SKM-1 (cell line): Measurements from ENCODE around the gene VSIG10L2.
"Not testable (repeated sequence)": the region's sequence is repeated elsewhere in the genome, so short reads cannot be mapped to it uniquely, and the experiment has no call there.

ENCODE experiments used
- DNase-seq: peaks from one replicate; lab custom pipeline; 2025; ENCODE audit not compliant: unreplicated experiment; lab: John Stamatoyannopoulos, UW

Gene VSIG10L2

DNA sequence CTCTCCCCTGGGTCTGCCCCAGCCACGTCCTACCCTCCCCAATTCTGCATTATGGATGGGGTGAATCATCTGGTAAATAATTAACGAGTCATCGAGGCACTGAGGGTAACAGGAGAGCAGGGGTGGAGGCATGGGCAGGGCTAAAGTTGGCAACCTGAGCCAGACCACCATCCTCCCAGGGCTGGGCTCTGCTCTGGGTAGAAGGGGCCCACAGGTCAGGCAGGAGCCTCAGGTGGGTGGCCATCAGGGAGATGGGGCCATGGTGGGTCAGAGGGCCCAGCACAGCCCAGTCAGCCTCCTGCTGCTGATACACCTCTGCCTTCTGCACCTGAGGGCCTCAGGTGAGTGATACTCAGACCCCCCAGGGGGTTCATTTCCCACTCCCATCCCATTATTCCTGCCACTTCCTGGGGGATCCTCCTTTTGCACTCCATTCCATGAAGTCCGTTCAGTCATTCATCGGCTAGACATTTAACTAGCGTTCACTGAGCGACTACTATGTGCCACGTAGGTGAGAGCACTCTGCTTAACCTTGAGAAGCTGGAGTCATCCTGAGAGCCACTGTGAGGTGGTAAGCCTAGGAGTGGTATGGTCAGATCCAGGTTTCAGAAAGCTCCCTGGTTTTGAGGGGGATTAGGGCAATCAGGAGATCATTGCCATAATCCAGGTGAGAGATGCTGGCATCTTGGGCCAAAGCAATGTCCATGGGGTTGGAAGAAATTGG lies at the start of gene VSIG10L2:
VSIG10L2 (plus strand) TSS at position 248 of the 724 bp plus-strand sequence; CDS start at position 260, 12 bp downstream.
- DNase-seq: no peak

DNA sequence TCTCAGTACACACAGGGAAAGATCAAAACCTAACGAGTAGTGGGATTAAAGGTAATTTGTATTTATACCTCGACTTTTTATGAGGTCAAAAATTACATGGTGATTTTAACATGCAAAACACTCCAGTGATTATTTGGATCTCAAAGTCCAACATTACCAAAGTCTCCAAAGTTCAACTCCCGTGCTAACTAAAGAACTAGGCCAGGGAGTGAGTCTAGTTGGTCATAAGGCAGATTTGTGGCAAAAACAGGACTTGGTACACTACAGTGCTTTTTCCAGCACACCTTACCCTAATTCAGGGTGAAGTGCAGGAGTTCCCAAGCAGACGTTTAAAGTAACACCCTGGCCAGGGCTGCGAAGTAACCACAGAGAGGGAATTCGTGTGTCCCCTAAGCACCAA lies 44.0 kb upstream of the VSIG10L2 start:
- DNase-seq: no peak

DNA sequence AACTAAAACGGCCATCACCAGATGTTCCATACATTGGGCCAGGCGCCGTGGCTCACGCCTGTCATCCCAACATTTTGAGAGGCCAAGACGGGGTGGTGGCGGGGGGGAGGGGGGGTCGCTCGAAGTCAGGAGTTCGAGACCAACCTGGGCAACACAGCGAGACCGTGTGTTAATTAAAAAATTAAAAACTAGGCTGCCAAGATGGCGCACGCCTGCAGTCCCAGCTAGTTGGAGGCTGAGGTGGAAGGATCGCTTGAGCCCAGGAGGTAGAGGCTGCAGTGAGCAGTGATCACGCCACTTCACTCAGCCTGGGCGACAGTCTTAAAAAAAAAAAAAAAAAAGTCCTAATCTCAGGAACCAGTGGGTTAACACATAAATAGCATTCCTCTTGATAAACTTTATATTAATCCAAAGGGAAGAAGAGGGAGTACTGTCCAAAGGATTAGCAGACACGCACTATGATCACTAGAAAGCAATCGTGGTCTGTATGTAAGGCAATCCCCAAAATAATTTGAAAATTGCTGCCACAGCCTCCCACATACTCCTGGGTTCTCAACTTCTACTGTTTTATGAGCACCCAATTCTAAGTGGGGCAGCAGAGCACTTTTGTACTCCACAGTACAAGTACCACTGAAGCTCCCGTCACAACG lies 43.4 kb upstream of the VSIG10L2 start:
- DNase-seq: no peak

DNA sequence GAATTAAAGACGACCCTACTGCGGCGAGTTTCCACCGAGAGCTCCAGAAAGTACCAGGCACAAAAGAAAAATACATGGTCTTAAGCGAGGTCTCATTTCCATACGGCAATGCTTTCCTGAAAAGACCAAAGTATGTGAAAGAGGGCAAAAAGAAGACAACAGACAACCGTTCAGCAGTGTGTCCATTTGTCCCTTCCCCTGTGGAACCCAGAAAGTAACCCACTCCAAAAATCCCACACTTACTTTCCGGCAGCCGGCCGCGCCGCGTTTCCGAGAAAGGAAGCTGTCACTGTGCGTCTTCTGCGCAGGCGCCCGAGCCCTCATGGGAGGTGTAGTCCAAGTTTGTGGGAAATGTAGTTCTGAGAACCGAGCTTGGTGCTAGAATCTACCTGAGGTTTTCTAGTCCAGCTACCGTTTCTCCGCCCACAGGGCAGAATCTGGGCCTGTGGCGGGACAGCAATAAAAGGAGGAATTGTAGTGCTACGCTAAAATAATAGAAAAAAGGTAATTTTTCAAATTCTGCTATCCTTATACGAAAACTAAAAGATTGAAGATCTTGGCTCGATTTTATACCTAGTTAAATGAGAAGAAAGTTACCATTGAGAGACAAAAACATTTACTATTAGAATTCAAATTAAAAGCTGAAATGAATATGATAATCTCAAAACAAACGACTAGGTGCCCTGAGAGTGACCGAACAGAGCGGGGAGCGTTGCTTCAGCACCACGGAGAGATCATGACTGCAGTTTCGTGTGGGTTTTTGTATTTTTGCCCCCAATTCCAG lies 42.7 kb upstream of the VSIG10L2 start, which contains the start of gene PUS3:
PUS3 (minus strand) TSS at position 280 of the 784 bp plus-strand sequence. CDS start 6,922 bp downstream, outside the sequence.
- DNase-seq: peak; percentile 81

DNA sequence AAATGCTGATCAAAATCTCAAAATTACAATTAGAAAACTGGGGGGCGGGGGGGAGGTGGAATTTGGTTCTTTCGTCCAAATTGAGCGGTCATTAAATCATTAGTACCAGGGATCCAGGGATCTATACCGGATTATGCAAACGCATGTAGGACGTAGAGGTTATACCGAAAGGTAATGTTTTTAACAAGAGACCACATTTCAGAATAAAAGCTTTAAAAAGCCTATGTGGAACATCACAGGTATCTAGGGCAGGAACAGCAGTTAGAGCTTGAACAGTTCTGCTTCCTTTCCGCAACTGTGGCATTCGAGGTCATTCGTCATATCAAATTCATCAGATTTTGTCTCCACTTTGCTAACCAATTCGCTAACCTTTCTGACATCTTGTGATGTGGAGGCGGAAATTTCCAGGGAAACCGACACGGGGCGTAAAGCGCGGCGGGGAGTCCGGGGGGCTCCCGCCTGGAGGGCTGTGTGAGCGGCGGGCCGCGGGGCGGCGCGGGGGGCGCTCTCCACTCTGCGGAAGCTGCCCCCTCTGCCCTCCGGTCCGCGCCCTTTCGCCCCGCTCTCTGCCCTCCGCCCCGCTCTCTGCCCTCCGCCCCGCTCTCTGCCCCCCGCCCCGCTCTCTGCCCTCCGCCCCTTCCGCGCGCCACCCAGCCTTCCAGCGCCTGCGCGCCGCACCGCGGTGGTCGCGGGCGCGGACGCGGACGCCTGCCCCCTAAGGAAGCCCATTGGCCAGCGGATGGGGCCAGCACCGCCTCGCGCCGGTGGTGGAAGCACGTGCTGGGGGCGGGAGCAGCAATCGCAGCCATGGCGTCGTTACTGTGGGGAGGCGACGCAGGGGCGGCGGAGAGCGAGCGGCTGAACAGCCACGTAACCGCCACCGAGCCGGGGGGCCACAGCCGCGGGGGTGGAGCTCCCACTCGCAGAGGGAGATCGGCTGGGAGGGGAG lies 41.9 kb upstream of the VSIG10L2 start, which contains the start of gene DDX25:
DDX25 (plus strand) TSS at position 798 of the 949 bp plus-strand sequence; CDS start at position 808, 10 bp downstream.
- DNase-seq: no peak

DNA sequence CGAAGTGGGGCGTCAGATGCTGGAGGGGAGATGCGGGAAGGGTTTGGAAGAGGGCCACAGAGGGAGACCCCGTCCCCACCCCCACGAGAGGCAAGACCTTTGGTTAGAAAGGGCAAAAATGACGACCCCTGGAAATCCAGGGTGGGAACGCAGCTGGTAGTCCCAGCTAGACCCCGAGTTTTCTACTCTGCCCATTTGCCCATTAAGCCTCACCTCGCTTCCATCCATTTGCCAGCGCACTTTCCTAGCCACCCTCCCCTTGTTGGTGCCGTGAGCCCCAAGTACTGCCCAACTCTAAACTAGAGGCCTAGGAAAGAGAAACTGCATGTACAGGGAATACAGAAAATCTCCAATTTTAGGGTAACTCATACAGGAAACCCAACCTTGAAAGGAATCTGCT lies 41.2 kb upstream of the VSIG10L2 start:
- no peak for DNase-seq

DNA sequence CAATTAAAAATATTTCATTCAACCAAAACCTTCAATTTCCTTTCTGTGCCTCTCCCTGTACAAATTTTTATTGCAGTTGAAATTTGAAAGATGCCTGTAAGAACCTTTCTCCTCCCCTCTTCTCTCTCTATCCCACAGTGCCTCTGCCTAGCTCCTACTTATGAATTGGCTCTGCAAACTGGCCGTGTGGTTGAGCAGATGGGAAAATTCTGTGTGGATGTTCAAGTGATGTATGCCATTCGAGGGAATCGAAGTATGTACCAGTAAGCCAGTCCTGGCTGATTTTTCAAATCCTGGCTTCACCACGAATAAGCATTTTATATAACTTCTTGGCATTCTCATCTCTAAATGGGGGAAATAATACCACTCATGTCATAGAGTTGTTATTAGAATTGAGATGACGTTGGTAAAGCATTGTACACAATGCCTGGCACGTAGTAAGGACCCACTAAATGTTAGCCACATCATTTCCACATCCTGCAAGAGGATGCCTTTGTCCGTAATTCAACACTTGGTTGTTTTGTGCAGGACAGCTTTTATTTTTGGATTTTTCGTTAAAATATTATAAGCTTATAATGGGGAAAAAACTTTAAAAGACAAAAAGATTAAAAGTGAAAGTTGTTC lies 35.5 kb upstream of the VSIG10L2 start:
- DNase-seq: no peak

DNA sequence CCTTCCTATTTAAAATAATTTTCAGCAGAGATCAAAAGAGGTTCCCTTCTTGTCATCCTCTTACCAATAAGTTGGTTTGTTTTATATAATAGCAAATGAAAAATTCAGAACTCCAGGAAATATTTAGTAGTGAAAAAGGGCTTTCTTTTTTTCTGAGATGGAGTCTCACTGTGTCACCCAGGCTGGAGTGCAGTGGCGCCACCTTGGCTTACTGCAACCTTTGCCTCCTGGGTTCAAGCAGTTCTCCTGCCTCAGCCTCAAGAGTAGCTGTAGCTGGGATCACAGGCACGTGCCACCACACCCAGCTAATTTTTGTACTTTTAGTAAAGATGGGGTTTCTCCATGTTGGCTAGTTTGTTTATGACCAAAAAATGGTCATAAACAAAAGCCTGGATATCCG lies 31.2 kb upstream of the VSIG10L2 start:
- not testable (repeated sequence) for DNase-seq

DNA sequence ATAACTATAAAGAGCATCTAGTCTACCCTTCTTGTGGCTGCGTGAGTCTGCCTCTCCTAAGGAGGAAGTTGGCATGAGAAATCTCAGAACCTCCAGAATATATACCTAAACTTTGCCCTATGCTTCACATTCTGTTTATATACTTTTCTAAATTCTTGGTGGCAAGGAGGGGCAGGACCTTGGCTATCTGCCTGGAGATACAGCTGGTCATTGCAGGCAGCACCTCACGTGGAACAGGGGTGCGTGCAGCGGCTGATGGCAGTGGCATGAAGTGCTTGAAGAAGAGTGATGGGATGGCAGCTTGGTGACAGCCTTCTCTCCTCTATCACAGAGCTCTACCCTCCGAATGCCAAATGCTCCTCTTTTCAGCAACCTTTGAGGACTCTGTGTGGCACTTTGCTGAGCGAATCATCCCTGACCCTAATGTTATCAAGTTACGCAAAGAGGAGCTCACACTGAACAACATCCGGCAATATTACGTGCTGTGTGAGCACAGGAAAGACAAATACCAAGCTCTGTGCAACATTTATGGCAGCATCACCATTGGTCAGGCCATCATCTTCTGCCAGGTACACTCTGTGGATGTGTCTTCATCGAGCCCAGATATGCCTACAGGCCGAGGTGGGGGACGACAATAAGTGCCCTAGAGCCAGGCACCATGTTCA lies 29.0 kb upstream of the VSIG10L2 start:
- no peak for DNase-seq

DNA sequence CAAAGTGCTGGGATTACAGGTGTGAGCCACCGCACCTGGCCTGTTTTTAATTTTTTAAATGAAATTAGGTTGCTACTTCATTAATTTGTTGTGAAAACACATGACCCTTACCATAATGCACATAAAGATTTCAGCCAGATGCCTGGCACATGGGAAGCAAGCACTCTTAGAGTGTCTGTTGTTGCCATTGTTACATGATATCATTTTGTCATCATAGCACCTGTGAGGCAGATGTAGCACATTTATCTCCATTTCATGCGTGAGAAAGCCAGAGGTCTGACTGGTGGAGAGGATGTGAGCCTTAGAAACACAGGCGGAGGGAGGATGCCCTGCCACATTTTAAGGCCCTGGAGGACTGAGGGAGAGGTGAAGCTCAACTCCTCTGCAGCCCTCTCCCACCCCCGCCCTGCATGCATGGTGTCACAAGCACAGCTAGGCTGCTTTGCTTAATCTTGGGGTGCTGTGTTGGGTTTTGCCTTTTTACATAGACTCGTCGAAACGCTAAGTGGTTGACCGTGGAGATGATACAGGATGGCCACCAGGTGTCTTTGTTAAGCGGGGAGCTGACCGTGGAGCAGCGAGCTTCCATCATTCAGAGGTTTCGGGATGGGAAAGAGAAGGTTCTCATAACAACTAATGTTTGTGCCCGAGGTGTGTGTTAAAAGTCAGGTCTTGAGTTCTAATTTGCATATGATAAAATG lies 27.6 kb upstream of the VSIG10L2 start:
- no peak for DNase-seq

DNA sequence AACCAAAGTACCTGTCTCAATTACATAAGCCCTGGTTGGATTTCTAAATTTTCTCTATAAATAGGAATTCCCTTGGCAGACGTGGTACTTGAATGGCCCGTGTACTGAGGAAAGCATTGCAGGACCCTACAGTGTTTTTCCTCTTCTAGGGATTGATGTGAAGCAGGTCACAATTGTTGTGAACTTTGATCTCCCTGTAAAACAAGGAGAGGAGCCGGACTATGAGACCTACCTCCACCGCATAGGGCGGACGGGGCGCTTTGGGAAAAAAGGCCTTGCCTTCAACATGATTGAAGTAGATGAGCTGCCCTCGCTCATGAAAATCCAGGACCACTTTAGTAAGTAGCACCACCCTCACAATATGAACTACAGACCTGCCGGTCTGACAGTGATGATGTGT lies 24.8 kb upstream of the VSIG10L2 start:
- DNase-seq: no peak

DNA sequence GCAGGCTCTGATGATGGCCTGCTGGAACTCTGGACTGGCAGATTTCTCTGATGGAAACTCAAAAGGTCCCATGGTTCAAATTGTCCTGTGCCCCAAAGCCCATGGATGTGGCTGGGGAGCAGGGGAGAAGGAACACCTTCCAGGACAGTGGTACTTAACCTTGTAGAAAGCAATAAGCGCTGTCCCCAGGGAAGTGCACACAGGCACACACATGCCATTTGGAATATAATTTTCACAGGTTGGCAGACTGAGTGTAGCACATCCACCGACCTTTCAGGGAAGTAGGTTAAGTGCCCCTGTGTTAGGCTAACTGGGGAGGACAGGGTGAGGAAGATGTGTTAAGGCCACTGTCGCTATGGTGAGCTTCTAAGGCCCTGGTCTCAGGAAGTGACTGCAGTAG lies 23.7 kb upstream of the VSIG10L2 start:
- no peak for DNase-seq

DNA sequence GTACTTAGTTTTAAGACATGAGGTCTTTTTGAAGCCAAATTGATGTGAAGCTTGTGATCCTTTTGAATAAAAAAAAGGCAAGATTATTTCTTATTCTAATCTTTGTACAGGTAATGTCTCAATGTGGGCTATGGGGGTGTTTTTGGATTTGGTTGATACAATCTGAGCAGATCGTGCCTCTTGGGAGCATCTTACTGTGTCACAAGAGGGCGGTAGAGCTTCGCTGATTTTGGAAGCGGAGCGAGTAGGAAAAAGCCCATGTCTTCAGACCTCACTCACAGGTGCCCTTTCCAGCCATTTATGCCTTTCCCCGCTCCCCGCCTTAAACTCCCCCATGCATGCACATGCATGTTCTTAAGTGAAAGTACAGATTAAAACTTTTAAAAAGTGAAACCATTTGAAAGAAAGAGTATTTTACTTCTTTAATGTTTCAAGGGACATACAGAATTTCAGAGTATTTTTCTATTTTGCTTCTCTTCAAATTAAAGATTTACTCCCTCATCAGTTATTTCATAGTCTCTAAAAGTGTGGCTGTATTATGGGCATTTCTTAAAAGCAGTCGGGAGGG lies 22.7 kb upstream of the VSIG10L2 start:
- DNase-seq: peak; percentile 48

DNA sequence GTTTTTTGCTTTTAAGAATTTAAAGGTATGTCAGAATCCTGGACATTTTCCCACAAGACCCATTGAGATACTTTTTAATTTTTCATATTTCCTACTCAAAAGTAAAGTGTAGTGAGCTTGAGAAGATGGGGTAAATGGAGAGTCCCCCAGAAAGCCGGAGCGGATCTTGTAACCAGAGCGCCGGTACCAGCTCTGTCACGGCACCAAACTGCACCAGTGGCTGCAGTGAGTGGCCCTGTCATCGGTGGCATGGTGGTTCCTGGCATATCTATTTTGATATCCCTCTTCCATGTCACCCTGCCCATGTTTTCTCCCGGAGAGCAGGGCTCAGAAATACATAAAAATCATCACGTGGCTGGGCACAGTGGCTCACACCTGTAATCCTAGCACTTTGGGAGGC lies 22.2 kb upstream of the VSIG10L2 start:
- DNase-seq: no peak

DNA sequence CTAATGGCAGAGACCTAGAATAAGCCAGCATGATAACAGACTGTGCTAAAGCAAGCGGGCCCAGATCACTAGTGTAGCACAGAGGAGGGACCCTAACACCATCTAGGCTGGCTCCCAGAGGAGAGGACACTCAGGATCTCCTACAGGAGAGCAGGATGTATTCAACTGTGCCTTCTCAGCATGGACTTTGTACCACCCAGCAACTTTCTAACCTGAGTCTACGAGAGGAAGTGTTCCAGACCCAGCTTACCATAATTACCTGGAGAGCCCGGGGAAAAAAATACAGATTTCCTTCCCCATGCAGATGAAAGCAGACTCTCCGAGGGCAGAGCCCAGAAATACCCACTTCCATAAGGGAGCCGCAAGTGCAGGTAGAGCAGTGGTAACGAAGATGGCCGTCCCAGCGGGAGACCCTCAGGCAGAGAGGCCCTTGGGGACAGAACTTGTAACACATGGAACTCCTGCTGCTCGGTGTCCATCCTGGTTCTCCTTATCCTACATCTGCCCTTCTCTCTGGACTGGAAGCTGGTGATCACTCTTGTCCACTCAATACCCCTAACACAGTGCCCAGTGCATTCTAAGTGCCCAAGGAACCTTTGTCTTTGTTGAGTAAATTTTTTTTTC lies 21.3 kb upstream of the VSIG10L2 start:
- no peak for DNase-seq

DNA sequence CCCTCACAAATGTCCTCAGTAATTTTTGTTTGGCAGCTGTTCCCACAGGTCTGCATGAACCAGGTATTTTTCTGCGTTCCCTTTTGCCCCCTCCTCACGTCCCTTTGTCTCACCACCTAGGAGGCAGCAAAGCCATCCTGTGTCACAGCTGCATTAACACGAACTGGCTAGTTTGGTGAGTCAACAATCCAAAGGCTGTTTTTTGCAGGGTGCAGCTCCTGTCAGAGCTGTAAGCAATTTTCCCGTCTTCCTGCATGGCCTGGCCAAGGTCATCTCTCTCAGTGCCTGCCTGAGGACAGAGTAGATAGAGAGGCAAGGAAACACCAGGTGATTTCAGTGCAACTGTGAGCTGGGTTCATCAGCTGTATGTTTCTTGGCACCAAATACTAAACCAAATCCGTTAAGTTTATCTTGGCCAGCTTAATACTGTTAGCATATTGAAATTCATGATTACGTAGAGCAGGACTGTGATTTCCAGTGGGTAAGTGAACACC lies 20.6 kb upstream of the VSIG10L2 start:
- DNase-seq: no peak

DNA sequence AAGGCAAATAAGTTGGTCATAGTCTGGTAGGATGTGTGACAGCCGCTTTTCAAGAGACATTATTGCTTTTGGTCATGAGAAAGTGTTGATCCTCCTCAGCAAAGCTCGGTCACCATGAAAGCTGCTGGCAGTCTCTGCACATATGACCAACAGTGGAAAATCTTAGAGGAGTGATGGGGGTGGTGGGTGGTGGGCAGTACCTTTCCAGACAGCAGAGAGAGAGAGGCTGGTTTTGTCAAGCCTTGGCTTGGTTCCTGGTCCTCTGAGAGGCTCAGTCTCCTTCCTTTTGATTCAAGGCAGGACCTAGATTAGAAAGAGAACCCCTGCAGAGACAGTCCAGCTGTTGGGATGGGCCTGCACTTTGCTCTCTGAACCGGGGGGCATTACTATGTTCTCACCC lies 20.0 kb upstream of the VSIG10L2 start:
- DNase-seq: no peak

DNA sequence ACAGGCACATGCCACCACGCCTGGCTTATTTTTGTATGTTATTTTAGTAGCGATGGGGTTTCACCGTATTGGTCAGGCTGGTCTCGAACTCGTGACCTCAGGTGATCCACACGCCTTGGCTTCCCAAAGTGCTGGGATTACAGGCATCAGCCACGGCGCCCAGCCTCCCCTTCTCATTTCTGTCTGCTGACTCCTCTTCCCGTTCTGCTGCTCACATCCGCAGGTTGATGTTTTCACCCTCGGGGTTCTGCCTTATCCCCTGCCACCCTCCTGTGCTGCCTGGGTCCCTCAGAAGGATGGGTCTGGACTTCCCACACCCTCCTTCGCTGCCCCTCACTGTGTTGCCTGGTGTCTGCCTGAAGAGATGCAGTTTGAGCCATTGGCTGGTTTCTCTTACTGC lies 19.2 kb upstream of the VSIG10L2 start:
- DNase-seq: no peak
